NCI-H1694 treated with DMSO at 0.1 percent for 48 hours (cell line): ENCODE data around the gene ONECUT2.
"Not testable (repeated sequence)": the region's sequence is repeated elsewhere in the genome, so short reads cannot be mapped to it uniquely, and the experiment has no call there.

Experiments
- DNase-seq: peaks from one replicate; lab custom pipeline; 2025; lab: John Stamatoyannopoulos, UW

Gene ONECUT2

DNA sequence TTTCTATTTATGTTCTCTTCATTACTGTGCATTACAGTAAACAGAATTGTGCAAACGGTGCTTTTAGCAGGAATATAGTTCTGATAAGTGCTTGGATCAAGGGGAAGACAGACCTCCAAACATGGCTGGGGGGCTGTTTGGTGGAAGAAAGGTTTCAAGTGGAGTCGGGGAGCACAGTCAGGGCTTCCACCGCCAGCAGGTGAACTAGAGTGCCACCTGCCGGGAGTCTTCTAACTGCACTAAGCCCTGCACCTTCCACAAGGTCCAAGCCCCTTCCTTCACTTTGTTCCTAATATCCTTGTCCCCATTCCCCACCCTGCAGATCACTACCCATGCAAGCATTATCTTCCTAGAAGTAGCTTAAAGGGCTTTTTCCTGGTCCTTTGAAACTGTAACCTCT, 11.1 kb downstream of the ONECUT2 start:
- DNase-seq = no peak

DNA sequence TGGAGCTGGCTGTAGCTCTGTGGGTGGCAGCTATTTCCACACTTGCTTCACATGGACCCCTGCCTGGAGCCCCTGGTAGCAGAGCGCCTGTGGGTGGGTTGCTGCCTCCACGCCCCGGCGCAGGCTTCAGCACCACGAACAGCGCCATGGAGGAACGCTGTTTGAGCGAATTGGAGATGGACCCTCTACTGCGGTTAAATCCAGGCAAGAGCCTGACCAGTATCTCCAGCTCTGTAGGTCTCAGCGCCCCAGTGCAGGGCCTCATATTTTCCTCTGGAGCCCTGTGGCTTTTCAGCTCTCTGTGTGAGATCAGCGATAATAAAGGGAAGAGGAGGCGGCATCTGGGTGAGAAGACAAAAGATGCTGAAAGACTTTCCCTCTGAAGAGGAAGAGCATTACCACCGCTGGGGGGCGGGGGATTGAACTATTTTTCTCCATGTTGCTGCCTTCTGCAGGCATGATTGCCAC, 12.0 kb downstream of the ONECUT2 start:
- DNase-seq = no peak

DNA sequence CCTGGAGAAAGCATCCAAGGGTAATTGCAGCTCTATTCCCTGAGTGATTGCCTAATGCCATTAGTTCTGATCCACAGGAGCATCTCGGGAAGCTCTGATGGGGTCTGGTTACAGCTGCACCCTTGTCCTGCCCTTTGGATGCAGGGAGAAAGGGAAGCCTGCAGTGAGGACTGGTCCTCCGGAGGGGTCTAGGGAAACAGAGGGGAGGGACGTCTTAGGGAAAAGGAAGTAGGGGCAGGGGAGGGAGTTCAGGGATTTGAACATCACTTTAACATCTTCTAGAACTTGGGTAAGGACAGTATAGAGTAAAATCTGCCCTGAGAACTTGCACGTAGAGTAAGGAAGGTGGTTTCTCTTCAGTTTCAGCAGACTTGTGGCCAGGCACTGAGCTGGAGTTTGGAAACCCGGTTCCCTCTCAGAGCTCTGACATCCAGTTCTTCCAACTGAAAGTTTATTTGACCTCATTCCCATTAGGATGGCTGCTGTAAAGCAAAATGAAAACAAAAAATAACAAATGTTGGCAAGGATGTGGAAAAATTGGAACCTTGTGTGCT, 20.5 kb downstream of the ONECUT2 start:
- no peak for DNase-seq

DNA sequence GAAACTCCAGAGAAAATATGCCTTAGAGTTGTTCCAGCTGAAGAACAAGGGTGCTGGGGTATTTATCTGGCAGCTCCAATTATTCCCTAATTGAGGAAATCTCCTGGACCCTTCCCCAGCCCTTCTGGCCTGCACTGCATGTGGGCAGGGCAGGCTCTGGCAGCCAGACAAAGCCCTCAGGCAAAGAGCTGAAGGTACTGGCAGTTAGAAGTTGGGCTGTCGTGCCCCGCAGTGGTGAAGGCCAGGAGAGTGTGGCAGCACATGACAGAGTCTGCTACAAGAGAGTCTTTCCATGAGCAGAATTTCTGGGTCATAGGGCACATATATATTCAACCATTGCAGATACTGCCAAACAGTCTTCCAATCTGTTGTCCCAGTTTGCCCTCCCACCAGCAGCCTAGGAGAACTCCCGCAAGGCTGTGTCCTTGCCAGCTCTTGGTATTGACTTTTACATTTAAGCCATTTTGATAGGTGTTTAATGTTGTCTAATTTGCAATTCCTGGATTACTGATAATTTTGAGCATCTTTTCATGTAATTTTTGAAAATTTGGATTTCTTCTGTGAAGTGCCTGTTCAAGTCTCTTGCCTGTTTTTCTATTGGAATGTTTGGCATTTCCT, 26.6 kb downstream of the ONECUT2 start:
- DNase-seq = no peak

DNA sequence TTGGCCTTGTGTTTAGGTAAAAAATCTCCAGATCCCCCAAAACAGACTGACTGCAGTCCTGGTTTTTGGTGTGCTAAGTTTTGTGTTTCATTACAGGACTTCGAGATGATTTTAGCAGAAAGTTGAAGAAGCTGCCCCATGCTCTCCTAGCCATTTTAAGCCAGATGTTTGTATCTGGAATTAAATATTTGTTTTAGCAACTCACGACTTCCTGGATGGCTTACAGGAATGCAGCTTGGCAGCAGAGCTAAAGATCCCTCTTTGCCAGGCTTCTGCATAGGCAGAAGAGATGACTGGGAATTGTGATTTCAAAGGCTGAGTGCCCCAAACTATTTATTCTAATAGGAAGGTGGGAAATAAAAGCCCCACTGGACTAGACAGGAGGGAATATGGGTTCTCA, 31.1 kb downstream of the ONECUT2 start:
- DNase-seq = no peak

DNA sequence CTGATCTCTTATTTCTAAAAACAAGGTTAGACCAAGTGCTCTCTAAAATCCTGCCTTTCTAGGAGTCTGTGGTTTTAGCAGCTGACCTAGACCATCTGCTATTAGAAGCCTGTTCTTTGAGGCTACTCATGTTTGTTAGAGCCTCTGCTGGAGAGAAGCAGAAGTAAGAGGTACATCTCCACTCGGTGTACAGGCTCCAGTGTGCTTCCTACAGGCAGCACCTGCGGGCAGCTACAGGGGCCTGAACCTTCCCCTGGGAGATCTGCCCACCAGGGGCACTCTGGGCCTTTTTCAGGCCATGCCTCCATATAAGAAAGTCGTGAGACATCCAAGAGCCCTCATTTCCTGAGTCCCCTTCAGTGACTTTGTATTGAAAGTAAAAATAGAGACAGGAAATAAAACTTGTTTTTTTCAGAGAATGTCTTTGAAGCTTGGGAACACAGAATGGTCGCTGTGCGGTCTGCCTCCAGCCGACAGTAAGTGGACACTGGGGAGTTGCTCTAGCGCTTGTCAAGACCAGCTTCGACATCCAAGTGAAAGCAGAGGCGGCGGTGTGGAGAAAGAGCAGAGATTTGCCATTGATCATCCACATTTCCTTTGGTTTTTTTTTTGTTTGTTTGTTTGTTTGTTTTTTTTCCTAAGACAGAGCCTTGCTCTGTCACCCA, 31.7 kb downstream of the ONECUT2 start:
- DNase-seq = no peak

DNA sequence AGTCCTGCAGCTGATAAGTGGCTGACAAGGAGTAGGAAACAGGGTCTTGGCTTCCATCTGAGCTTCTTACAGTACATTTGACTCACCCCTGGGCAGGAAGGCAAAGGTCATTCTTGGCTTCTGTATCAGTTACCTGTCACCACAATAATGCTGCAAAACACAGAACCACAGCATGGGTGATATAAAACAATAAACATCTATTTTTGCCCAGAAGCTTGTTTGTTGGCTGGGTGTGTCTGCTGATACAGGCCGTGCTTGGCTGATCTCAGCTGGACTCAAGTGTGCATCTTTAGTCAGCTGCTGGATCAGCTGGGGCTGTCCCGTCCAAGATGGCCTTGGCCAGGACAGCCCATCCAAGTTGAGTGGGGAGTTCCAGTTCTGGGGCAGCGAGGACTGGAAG, 34.7 kb downstream of the ONECUT2 start:
- no peak for DNase-seq

DNA sequence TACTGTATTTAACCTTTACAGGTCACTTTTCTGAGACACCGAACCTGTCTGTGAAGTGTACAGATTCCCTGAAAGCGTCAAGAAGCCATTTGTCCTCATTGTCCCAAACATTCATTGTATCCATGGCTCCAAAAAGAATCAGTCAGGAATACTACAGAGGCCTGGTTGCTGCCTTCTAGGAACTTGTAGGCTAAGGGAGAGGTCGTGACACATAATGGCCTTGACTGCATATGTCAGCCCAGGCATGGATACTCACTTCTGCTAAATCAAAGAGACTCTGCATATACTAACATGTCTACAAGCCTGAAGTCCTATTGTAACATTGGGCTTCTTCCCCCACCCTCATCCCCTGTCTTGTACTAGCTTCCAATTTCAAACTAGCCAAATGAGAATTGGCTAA, 40.2 kb downstream of the ONECUT2 start:
- DNase-seq = no peak

DNA sequence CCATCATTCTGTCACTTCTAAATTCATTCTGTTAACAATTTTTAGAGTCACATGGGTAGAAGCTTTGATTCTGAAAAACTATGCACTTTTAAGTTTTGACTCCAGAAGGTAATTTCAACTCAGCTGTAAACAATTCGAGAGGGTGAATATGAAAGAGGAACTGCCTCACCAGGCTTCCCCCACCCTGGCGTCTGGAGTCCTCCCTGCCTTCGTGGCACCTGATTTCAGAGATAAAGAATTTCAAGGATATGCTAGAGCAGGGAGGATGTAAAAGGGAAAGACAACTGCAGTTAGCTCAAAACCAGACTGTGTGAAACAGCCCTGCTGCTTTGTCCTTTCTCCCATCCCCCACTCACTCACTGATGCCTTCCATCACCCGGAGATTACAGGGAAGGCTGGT, 40.7 kb downstream of the ONECUT2 start:
- DNase-seq = no peak

DNA sequence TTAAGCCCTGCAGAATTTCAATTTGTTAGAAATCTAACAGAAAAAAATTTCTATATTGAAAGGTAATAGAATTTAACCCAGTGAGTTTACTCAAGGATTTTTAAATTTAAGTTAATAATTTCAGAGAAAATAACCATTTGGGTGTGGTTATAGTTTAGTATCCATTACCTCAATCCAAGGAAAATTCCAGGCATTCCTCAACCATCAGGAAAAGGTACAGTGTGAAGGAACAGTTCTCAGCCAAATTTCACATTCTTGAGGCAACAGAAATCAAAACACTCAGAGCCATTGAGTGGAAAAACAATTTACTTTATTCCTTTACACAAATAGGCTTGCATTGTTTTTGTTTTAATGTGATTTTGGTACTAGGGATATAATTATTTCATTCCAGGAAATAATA, 45.6 kb downstream of the ONECUT2 start:
- no peak for DNase-seq

DNA sequence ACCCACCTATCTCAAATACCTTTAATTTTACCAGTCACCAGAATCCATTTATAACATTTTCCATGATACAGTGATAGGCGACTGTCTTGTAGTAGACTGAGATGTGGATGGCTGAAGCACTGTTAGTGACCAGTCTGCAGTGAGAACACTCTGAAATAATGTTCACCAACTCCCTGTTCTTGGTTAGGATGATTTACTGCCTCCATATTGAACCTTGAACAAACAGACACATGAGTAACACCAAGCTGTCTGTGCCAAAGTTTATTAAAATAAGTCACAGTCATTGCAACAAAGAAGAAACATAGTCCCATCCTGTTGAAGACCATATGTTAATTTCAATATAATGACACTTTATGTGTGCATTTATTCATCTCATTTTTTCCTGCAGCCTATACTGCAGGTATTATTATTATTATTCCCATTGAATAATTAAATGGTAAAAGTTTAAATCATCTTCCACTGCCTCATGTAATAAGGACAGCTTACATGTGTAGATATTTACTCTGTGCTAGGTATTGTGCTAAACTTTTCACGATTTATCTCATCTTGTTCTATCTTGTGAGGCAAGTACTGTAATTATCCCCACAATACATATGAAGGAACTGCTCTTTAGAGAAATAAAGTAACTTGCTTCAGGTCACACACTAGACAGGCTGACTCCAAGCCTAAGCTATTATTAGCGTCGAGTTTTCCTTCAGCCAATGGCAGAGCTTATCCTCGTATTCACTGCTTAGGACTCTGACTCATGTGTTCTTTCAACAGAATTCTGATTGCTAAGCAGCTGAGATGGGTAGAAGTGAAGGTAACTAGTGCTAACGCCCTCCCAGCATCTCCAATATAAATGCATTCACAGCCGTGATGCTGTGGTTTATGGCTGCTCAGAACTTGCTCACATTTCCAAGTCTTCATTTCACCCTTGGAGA, 62.5 kb downstream of the ONECUT2 start:
- DNase-seq = no peak

DNA sequence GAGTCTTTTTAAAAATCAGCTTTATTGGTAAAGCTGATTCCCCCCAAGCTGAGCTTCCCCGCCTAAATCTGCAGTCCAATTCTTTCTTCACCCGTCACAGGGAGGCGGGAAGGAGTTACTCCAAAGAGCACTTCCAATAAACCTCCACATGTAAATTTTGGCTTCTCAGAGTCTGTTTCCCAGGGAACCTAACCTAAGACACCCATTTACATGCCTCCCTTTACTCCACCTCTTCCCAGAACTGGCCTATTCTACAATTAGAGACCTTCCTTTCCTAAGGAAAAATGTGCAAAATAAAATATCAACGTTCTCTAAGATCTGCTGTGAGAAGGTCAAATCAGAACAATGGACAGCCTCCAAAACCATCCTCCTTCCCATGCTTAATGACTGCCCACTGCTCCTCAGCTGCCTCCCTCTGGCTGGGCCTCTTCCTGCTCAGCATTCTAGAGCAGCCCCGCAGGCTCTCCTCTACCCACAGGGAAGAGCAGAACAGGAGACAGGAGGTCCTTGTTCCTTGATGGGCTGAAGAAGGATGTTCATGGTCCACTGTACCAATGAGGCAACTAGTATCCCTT, 63.6 kb downstream of the ONECUT2 start:
- no peak for DNase-seq

DNA sequence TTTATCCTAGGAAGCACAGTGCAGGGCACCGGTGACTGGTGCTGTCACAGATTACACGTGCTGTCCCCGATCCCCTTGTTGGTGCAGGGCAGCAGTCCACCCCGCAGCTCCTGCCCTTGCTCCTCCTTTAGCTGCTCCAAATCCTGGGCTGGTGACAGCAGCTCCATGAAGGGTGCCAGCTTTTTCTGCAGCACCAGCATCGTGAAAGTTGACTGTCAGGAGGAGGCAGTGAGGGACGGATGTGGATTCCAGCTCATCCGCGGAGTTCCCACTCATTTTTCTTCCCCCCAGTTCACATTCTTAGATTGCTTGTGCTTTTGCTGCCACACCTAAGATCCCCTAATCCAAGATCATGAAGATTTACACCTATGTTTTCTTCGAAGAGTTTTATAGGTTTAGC, 67.5 kb downstream of the ONECUT2 start:
- DNase-seq = no peak

DNA sequence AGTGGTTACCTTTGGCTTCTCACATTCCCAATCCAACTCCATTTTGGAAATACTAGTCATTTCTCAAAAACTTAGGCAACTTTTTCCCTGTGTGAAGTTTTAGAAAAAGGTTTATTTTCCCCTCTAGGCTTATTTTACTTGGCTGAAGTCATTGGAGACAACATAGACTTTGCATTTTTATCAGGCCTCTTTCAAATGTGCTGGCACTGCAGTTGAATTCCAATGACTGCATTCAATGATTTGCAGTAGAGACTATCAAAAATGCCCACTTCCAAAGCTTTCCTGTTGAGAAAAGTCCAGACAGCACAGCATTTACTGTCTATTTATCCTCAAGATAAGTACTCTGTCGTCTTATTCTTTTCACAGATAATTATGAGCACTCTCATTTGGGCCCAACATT, 70.1 kb downstream of the ONECUT2 start:
- no peak for DNase-seq

DNA sequence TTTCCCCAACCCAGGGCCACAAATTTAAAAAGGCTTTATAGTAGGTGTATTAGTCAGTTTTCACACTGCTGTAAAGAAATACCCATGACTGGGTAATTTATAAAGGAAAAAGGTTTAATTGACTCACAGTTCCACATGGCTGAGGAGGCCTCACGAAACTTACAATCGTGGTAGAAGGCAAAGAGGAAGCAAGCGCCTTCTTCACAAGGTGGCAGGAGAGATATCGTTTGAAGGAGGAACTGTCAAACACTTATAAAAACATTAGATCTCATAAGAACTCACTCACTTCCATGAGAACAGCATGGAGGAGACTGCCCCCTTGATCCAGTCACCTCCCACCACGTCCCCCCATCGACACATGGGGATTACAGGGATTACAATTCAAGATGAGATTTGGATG, 80.9 kb downstream of the ONECUT2 start:
- DNase-seq = no peak

DNA sequence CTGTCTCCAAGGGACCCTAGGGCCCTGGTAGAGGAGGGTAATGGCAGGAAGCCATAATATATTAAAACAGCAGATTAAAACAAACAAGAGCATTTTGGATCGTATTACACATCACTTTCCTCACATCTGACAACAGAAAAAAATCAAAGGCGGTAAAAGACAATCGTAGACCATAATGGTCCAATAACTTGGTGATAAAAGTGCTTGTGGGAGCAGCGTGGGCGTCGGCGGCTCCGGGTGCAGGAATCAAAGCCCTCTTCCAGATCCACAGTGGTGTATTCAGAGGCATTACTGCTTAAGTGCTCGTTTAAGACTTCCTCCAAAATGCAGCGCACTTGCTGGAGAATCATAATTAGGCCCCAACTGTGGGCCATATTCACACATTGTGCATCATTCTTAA, 83.4 kb downstream of the ONECUT2 start:
- DNase-seq = no peak

DNA sequence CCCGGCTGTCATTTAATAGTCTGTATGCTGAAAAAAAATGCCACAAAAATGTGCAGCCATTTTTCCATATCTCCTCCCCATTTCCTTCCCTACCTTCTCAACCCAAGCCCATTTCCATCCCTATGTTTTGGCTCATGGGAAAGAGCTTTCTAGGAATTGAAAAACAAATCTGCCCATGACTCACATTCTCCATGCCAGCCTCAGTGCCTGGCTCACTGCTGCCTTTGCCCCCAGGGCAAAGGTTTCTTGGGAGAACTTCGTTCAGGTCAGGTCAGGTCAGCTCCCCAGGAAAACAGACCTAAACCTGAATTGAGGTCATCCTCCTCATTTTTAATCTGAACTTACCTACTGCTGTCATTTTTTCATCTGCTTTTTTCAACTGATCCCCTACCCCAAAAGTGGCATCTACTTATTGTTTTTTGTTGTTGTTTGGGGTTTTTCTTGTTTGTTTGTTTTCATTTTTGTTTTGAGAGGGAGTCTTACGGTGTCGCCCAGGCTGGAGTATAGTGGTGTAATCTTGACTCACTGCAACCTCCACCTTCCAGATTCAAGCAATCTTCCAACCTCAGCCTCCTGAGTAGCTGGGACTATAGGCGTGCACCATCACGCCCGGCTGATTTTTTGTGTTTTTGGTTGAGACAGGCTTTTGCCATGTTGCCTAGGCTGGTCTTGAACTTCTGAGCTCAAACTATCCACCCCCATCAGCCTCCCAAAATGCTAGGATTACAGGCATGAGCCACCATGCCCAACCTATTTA, 84.7 kb downstream of the ONECUT2 start:
- DNase-seq = no peak

DNA sequence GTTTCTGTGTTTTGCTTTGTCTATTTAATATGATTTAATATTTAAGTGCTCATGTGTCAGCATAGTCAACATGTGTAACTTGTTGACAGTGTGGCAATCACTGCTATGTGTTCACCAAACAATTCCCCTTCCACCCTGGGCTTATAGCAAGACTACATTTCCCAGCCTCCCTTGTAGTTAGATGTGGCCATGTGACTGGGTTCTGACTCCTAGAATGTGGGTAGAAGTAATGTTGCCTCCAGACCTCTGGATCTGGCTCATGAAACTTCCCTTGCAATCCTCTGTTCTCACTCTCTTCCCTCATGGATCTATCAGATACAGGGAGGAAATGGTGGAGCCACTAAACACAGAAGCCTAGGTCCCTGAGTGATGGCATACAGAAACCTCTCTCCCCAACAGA, 87.2 kb downstream of the ONECUT2 start:
- DNase-seq = not testable (repeated sequence)

DNA sequence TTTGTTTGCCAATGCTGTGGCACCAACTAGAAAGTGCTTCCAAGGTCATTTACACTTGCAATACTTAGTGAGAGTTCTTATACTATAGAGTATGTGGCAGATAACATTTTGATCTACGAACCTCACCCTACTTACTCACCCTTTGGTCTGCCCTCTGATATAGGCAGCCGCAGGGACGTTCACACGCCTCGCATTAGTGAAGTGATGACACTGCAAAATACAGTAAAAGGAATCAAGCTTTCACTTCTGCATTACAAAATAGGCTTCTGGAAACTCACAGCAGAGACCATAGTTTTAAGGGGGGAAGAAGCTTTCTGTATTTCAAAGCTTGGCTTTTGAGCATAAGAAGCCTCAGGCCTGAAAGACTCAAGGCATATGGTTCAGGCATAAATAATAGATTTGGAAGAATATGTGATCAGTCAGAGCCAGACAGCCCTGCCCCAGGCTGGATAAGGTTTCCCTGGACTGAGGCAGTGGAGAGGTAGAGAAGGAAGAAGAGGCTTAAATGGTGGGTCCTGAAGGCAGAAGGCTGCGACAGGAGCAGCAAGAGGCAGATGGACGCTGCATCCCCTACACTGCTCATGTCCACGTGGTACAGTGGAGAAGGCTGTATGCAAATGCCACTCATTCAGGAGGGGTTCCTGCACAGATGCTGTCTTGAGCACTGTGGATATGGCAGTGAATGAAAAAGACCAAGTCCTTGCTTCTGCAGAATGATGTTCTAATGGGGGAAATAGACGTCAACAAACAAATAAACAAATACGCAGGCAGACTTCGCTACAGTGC, 88.2 kb downstream of the ONECUT2 start:
- no peak for DNase-seq

DNA sequence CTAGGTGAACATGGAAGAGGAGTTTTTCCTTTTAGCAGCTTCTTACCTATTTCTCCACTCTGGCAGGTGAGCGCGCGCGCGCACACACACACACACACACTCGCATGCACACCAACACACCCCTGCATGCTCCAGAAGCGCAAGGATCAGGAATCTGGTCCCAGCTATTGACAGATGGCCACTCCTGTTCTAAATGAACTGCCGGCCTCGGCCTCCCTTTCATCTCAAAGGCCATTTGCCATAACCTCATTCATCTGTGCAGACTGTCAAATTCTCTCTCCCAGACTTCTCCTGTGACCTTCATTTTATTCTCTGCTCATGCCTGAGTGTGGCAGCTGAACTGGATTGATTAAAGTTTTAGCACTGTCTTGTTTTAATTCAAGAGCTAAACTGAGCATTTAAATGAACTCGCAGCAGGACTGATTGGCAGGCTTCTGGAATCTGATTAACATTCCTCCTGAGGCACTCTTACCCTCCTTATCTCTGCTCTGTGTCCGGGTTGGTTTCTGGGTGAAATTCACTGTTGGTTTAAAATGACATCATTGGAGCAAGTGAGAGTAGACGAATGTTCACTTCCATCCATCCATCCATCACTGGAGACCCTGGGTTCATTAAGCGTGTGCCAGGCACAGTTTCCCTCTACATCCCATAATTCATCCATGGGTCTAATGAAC, 92.5 kb downstream of the ONECUT2 start:
- no peak for DNase-seq
